Keratinocyte (primary cell): ENCODE measurements around the gene BID.

Experiments
- CTCF ChIP-seq, 3 experiments: IDR thresholded peaks in 1 of 3; conservative IDR thresholded peaks in 1 of 3; optimal IDR thresholded peaks in 1 of 3; 2 replicates in 2 of 3; 3 replicates in 1 of 3; pipeline versions ENCODE3 to v1.5.1; 2011; ENCODE audit warnings: low read length in 3 of 3, mild to moderate bottlenecking in 3 of 3, moderate library complexity in 2 of 3, control low read depth in 1 of 3, inconsistent platforms in 1 of 3; ENCODE audit not compliant: insufficient read depth in 2 of 3; ENCODE audit errors: extremely low read depth in 1 of 3
- EZH2 ChIP-seq: IDR thresholded peaks from one replicate; pipeline ENCODE4 v1.6.1; 2012; ENCODE audit warnings: inconsistent platforms, mild to moderate bottlenecking, low read length, moderate library complexity

DNA sequence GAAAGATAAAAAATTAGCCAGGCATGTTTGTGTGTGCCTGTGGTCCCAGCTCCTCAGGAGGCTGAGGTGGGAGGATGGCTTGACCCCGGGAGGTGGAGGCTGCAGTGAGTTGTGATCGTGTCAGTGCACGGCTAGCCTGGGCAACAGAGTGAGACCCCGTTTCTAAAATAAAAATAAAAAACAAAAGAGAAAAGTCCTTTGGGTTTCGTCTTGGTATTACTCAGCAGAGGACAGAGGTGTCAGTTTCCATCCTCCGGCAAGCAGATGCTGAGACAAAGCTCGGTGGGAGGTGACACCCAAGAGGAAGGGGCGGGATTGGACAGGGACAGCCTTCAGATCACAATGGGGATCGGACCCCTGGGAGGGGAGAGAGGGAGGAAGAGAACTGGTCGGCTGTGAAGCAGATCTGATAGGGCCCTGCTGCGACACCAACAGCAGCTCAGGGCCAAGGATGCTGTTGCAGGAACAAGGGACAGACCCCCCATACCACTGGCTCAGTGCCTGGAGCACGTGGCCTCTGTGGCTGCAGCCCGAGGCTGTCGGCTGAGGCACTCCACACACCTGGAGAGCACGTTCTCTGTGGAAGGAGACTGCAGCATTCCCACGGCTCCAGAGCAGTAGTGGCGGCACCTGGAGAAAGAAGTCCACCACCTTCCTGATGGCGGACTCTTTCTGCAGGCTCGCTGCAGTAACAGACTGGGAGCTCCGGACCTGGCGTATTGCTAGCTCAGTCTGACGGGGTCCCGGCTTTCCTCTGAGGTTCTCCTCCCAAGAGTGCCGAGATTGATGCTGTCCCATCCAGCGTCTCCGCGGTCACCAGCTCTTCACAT, 5.2 kb upstream of the BID start:
- TF ChIP-seq EZH2: no peak
- TF ChIP-seq CTCF (optimal IDR thresholded peaks at IDR 0.05 in 1 of 3, IDR thresholded peaks at IDR 0.05 in 1 of 3, conservative IDR thresholded peaks at IDR 0.05 in 1 of 3; ENCODE audit: extremely low read depth in 1 of 3, insufficient read depth in 2 of 3, low read length in 3 of 3): no peak
